Astrocyte of the spinal cord (primary cell): Measurements from ENCODE around the gene COL26A1.

ENCODE experiments used
- DNase-seq: peaks from one replicate; pipeline ENCODE4 v3.0.0; 2011; ENCODE audit warnings: low read depth, low spot score
- H3K4me3 ChIP-seq: 2 replicates; pipeline ENCODE4 v1.5.1; 2011; ENCODE audit warnings: low read depth, mild to moderate bottlenecking, low read length, moderate library complexity
- CTCF ChIP-seq: IDR thresholded peaks from 2 replicates; pipeline ENCODE4 v1.5.1; 2012; ENCODE audit warnings: low read depth, mild to moderate bottlenecking, low read length, inconsistent platforms
- in situ Hi-C: cut with HindIII; loops from 2 replicates; pipeline ENCODE4 v1.10.0; 2017; ENCODE audit warnings: low sequenced_read_pairs

The COL26A1 gene

GRCh38 chr7:101562531-101563197 is 200.0 kb downstream of the COL26A1 start:
- TF ChIP-seq CTCF = no peak
- DNase-seq = no peak
- H3K4me3 ChIP-seq = no peak overlapping the region
- in situ Hi-C loops = no loop called here

GRCh38 chr7:101563198-101563901 is 200.7 kb downstream of the COL26A1 start:
- DNase-seq = no peak
- H3K4me3 ChIP-seq = no peak overlapping the region
- TF ChIP-seq CTCF = no peak
- in situ Hi-C loops = no loop called here

- DNase-seq = no peak
- in situ Hi-C loops = no loop called here
- no peak for TF ChIP-seq CTCF
- H3K4me3 ChIP-seq = no peak overlapping the region
Measured at GRCh38 chr7:101563943-101564777, 201.5 kb downstream of the COL26A1 start.

GRCh38 chr7:101564778-101565211 is 202.1 kb downstream of the COL26A1 start:
- DNase-seq = no peak
- TF ChIP-seq CTCF = no peak
- in situ Hi-C loops = no loop called here
- no peak overlapping the region for H3K4me3 ChIP-seq

- no peak for TF ChIP-seq CTCF
- DNase-seq = no peak
- H3K4me3 ChIP-seq = no peak overlapping the region
- in situ Hi-C loops = no loop called here
Measured at GRCh38 chr7:101565601-101566209, 203.0 kb downstream of the COL26A1 start.

GRCh38 chr7:101567230-101567629 is 204.6 kb downstream of the COL26A1 start:
- H3K4me3 ChIP-seq = no peak overlapping the region
- no peak for TF ChIP-seq CTCF
- no peak for DNase-seq
- in situ Hi-C loops = no loop called here
